Liver (tissue), 9 donors: Measurements from ENCODE around the gene RNF141. TPM values are rescaled to one million over a fixed set of nuclear protein-coding genes. Genes with fewer than 3 reads are reported as not detected.

Source experiments
- DNase-seq: peaks from one replicate; pipeline ENCODE4 v3.0.0-alpha.2; 2017; ENCODE audit warnings: low spot score
- H3K27ac ChIP-seq, 2 donors: one replicate each; pipeline ENCODE4 v1.7.0; 2013; ENCODE audit warnings: inconsistent platforms in 2 of 2, low read length in 2 of 2, control low read depth in 1 of 2, low read depth in 1 of 2, mild to moderate bottlenecking in 1 of 2
- H3K27me3 ChIP-seq, 4 donors: one replicate each; pipeline versions ENCODE4 v1.6.1 to v1.7.0; 2013; ENCODE audit warnings: low read length in 3 of 4, inconsistent platforms in 1 of 4, mild to moderate bottlenecking in 1 of 4, moderate library complexity in 1 of 4; ENCODE audit not compliant: control insufficient read depth in 4 of 4, insufficient read depth in 4 of 4
- H3K36me3 ChIP-seq, 4 donors: one replicate each; pipeline versions ENCODE4 v1.6.1 to v1.7.0; 2013; ENCODE audit warnings: low read length in 3 of 4, mild to moderate bottlenecking in 3 of 4, low read depth in 1 of 4, moderate library complexity in 1 of 4; ENCODE audit not compliant: control insufficient read depth in 4 of 4, insufficient read depth in 3 of 4
- H3K4me1 ChIP-seq, 4 donors: one replicate each; pipeline versions ENCODE4 v1.6.1 to v1.7.0; 2013; ENCODE audit warnings: low read length in 3 of 4, mild to moderate bottlenecking in 3 of 4, moderate library complexity in 1 of 4; ENCODE audit not compliant: control insufficient read depth in 4 of 4, insufficient read depth in 4 of 4
- H3K4me3 ChIP-seq, 3 donors: one replicate each; pipeline versions ENCODE4 v1.6.1 to v1.7.0; 2013; ENCODE audit warnings: low read length in 3 of 3, control low read depth in 1 of 3, low read depth in 1 of 3, mild to moderate bottlenecking in 1 of 3
- H3K9ac ChIP-seq, 2 donors: one replicate each; pipeline ENCODE4 v1.7.0; 2013; ENCODE audit warnings: low read length in 2 of 2, mild to moderate bottlenecking in 2 of 2, moderate library complexity in 2 of 2, control low read depth in 1 of 2, low read depth in 1 of 2
- H3K9me3 ChIP-seq, 4 donors: one replicate each; pipeline versions ENCODE4 v1.6.1 to v1.7.0; 2013; ENCODE audit warnings: low read length in 3 of 4; ENCODE audit not compliant: control insufficient read depth in 4 of 4
- EGR1 ChIP-seq, 2 donors: IDR thresholded peaks; 2 replicates each; pipeline ENCODE4 v1.6.1; 2016 to 2018; ENCODE audit warnings: antibody characterized with exemption in 2 of 2, low read depth in 2 of 2
- FOXA1 ChIP-seq: IDR thresholded peaks from 2 replicates; pipeline ENCODE4 v1.6.1; 2016; ENCODE audit warnings: antibody characterized with exemption
- FOXA2 ChIP-seq: IDR thresholded peaks from 2 replicates; pipeline ENCODE4 v1.6.1; 2016; ENCODE audit warnings: antibody characterized with exemption
- GABPA ChIP-seq, 2 donors: IDR thresholded peaks in 1 of 2; conservative IDR thresholded peaks in 1 of 2; 2 replicates each; pipeline ENCODE4 v1.6.1; 2016; ENCODE audit warnings: antibody characterized with exemption in 2 of 2, mild to moderate bottlenecking in 1 of 2, moderate library complexity in 1 of 2
- HNF4G ChIP-seq: IDR thresholded peaks from 2 replicates; pipeline ENCODE4 v1.6.1; 2016; ENCODE audit warnings: antibody characterized with exemption
- JUND ChIP-seq, 2 donors: IDR thresholded peaks; 2 replicates each; pipeline ENCODE4 v1.6.1; 2016; ENCODE audit warnings: antibody characterized with exemption in 2 of 2
- NR2F2 ChIP-seq: IDR thresholded peaks from 2 replicates; pipeline ENCODE4 v1.6.1; 2016; ENCODE audit warnings: antibody characterized with exemption
- WGBS: extraction: QIAGEN DNeasy Blood & Tissue Kit; methylation state at CpG from one replicate; pipeline ENCODE4 v1.1.7; 2013; 5-methylcytosine and 5-hydroxymethylcytosine counted together
- polyA plus RNA-seq, 2 donors: library from polyadenylated mRNA; stranded (reverse) in 1 of 2; unstranded in 1 of 2; fragments of 200-250 nt in 1 of 2; fragments of >200 nt in 1 of 2; fragmentation: Nextera tagmentation in 1 of 2; extraction: Ambion mirVana in 1 of 2; gene quantifications; one replicate each; pipeline versions ENCODE4 v1.2.1 to v1.2.3, GENCODE V29; 2013 to 2015
- total RNA-seq, 2 donors: library from RNA; depleted of rRNA; stranded (reverse); fragments of >200 nt; gene quantifications; one replicate each; pipeline ENCODE4 v1.2.3, GENCODE V29; 2014
- TF ChIP-seq, protein P1 (sequence below): IDR thresholded peaks from 2 replicates; pipeline ENCODE4 v1.6.1; 2016; ENCODE audit warnings: antibody characterized with exemption
- TF ChIP-seq, protein P2 (sequence below): IDR thresholded peaks from 2 replicates; pipeline ENCODE4 v1.6.1; 2016; ENCODE audit warnings: antibody characterized with exemption
- TF ChIP-seq, protein P3 (sequence below): fragments of 150-350 bp; IDR thresholded peaks from 2 replicates; pipeline ENCODE4 v1.5.1; 2017; ENCODE audit warnings: improper control_type of control experiment, low read depth, low read length; ENCODE audit not compliant: missing input control
- TF ChIP-seq, protein P4 (sequence below): IDR thresholded peaks from 2 replicates; pipeline ENCODE4 v1.6.1; 2016; ENCODE audit warnings: antibody characterized with exemption, mild to moderate bottlenecking
- TF ChIP-seq, protein P5 (sequence below): IDR thresholded peaks from 2 replicates; pipeline ENCODE4 v1.6.1; 2016; ENCODE audit warnings: antibody characterized with exemption
- donor health status: healthy.
- donor health status: healthy.
- donor health status: healthy.
- donor health status: healthy.
- donor health status: healthy.

Gene RNF141
- total and polyA plus RNA-seq, 4 donors, result 6.9 to 14.6 (median 13.0) TPM

DNA sequence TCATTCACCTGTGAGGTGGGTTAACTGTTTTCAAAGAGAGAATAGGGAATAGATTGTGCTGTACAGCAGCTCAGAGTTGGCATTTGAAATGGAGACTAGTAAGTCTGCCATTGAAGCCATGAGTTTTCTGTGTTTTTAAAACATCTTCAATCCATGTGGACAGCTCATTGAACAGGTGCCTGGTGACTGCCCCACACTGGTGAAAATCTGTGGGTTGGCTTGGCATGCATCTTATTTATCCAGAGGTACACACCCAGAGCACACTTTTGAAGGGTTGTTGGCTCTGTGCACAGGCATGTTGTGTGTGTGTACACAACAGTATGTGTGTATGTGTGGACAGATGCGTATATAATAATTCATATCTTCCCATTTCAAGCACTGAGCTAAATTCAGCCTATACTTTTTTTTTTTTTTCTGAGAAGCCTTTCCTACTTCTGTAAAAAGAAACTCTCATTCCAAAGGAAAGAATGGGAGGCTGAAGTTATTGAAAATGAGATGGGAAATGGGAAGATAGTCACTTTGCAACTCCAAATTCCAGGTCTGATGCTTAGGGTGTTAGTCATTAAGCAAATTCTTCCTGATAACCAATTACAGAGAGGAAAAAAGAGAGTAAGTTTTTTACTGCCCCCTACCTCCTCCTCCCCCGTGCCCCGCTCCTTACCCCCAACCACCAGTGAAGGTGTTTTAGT is 34.5 kb upstream of the RNF141 start:
- H3K4me3 ChIP-seq, result no peak overlapping the region
- H3K27ac ChIP-seq, result no peak overlapping the region
- peaks cover 0 to 2% (median 0%) of the 10 kb centered on the region in 4 donors for H3K27me3 ChIP-seq
- no peaks in the 10 kb centered on the region for H3K36me3 ChIP-seq
- 84% methylated on average over 3 of the region's 3 CpGs for WGBS
- TF ChIP-seq NR2F2 (no peak), EGR1 (IDR thresholded peaks at IDR 0.05; ENCODE audit: low read depth in 2 of 2) (no peak), GABPA (IDR thresholded peaks at IDR 0.05 in 1 of 2, conservative IDR thresholded peaks at IDR 0.05 in 1 of 2) (no peak), JUND (IDR thresholded peaks at IDR 0.05) (no peak), HNF4G (no peak)
- TF ChIP-seq, protein P1, sequence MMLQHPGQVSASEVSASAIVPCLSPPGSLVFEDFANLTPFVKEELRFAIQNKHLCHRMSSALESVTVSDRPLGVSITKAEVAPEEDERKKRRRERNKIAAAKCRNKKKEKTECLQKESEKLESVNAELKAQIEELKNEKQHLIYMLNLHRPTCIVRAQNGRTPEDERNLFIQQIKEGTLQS, result no peak
- TF ChIP-seq, protein P2, sequence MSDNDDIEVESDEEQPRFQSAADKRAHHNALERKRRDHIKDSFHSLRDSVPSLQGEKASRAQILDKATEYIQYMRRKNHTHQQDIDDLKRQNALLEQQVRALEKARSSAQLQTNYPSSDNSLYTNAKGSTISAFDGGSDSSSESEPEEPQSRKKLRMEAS, result no peak
- H3K9me3 ChIP-seq, result no peaks in the 10 kb centered on the region
- H3K9ac ChIP-seq, result no peak overlapping the region
- peaks cover 0 to 2% (median 0%) of the 10 kb centered on the region in 4 donors for H3K4me1 ChIP-seq
- no peak for DNase-seq

DNA sequence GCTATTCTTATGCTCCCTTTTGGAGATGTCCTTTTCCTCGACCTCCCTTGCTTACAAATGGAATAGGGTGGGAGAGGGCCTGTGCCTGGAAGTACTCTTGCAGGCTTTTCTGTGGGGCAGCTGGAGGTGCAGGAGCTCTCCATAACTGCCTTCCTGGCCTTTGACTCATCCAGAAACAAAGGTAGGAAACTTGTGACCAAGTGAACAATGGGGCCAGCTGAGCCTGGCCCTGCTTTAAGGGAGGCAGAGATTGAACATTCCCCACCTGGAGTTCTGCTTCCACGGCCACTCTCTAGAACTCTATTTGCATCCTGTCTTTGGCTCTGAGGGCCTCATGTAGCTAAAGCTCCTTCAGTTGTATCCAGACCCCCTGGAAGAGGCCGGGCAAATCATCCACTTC is 32.6 kb upstream of the RNF141 start:
- TF ChIP-seq, protein P1, result no peak
- TF ChIP-seq, protein P3, sequence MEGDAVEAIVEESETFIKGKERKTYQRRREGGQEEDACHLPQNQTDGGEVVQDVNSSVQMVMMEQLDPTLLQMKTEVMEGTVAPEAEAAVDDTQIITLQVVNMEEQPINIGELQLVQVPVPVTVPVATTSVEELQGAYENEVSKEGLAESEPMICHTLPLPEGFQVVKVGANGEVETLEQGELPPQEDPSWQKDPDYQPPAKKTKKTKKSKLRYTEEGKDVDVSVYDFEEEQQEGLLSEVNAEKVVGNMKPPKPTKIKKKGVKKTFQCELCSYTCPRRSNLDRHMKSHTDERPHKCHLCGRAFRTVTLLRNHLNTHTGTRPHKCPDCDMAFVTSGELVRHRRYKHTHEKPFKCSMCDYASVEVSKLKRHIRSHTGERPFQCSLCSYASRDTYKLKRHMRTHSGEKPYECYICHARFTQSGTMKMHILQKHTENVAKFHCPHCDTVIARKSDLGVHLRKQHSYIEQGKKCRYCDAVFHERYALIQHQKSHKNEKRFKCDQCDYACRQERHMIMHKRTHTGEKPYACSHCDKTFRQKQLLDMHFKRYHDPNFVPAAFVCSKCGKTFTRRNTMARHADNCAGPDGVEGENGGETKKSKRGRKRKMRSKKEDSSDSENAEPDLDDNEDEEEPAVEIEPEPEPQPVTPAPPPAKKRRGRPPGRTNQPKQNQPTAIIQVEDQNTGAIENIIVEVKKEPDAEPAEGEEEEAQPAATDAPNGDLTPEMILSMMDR, result no peak
- TF ChIP-seq, protein P2, result no peak
- TF ChIP-seq FOXA2 (no peak), FOXA1 (no peak)
- TF ChIP-seq, protein P4, sequence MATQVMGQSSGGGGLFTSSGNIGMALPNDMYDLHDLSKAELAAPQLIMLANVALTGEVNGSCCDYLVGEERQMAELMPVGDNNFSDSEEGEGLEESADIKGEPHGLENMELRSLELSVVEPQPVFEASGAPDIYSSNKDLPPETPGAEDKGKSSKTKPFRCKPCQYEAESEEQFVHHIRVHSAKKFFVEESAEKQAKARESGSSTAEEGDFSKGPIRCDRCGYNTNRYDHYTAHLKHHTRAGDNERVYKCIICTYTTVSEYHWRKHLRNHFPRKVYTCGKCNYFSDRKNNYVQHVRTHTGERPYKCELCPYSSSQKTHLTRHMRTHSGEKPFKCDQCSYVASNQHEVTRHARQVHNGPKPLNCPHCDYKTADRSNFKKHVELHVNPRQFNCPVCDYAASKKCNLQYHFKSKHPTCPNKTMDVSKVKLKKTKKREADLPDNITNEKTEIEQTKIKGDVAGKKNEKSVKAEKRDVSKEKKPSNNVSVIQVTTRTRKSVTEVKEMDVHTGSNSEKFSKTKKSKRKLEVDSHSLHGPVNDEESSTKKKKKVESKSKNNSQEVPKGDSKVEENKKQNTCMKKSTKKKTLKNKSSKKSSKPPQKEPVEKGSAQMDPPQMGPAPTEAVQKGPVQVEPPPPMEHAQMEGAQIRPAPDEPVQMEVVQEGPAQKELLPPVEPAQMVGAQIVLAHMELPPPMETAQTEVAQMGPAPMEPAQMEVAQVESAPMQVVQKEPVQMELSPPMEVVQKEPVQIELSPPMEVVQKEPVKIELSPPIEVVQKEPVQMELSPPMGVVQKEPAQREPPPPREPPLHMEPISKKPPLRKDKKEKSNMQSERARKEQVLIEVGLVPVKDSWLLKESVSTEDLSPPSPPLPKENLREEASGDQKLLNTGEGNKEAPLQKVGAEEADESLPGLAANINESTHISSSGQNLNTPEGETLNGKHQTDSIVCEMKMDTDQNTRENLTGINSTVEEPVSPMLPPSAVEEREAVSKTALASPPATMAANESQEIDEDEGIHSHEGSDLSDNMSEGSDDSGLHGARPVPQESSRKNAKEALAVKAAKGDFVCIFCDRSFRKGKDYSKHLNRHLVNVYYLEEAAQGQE, result no peak
- TF ChIP-seq, protein P5, sequence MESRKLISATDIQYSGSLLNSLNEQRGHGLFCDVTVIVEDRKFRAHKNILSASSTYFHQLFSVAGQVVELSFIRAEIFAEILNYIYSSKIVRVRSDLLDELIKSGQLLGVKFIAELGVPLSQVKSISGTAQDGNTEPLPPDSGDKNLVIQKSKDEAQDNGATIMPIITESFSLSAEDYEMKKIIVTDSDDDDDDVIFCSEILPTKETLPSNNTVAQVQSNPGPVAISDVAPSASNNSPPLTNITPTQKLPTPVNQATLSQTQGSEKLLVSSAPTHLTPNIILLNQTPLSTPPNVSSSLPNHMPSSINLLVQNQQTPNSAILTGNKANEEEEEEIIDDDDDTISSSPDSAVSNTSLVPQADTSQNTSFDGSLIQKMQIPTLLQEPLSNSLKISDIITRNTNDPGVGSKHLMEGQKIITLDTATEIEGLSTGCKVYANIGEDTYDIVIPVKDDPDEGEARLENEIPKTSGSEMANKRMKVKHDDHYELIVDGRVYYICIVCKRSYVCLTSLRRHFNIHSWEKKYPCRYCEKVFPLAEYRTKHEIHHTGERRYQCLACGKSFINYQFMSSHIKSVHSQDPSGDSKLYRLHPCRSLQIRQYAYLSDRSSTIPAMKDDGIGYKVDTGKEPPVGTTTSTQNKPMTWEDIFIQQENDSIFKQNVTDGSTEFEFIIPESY, result no peak
- no peak overlapping the region for H3K4me3 ChIP-seq
- no peaks in the 10 kb centered on the region for H3K36me3 ChIP-seq
- DNase-seq, result no peak
- H3K4me1 ChIP-seq, result no peaks in the 10 kb centered on the region
- no peak overlapping the region for H3K9ac ChIP-seq
- H3K27ac ChIP-seq, result no peak overlapping the region
- H3K27me3 ChIP-seq, result peaks cover 0 to 2% (median 0%) of the 10 kb centered on the region in 4 donors
- H3K9me3 ChIP-seq, result no peaks in the 10 kb centered on the region
- 80% methylated on average over 3 of the region's 3 CpGs for WGBS
